ENCODE data around the gene GDF11. TPM values are rescaled to one million over a fixed set of nuclear protein-coding genes. Genes with fewer than 3 reads are reported as not detected.
A peak's percentile ranks its signal among the peaks of the same experiment; 100 is the strongest.

The GDF11 gene
- polyA plus RNA-seq, 3 donors, result 19.9 to 21.4 (median 20.6) TPM

DNA sequence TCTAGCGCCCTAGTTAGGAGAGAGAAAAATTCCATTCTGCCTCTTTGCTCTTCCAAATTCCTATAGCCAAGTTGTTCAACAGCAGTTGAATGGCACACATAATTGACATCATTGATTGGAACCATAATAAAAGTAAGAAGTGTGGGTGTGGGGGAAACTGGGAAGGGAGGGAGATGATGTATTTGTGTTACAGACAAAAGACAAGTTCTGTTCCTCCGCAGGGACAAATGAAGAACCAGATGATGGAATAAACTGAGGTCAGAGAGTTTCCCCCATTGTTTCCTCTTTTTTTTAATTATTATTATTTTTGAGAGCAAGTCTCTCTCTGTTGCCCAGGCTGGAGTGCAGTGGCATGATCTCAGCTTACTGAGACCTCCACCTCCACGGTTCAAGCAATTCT, 34.9 kb downstream of the GDF11 start:
- no peak for DNase-seq (ENCODE audit: low read depth in 3 of 3, low spot score in 2 of 3)

GRCh38 chr12:55780685-55781084, 37.8 kb downstream of the GDF11 start:
- no peak for DNase-seq (ENCODE audit: low read depth in 3 of 3, low spot score in 2 of 3)

- DNase-seq (ENCODE audit: low read depth in 3 of 3, low spot score in 2 of 3), result no peak
These were observed 45.6 kb downstream of the GDF11 start for GRCh38 chr12:55788546-55788945.

GRCh38 chr12:55789171-55789570, 46.2 kb downstream of the GDF11 start:
- DNase-seq (ENCODE audit: low read depth in 3 of 3, low spot score in 2 of 3), result no peak

GRCh38 chr12:55789893-55790292, 47.0 kb downstream of the GDF11 start:
- no peak for DNase-seq (ENCODE audit: low read depth in 3 of 3, low spot score in 2 of 3)

DNA sequence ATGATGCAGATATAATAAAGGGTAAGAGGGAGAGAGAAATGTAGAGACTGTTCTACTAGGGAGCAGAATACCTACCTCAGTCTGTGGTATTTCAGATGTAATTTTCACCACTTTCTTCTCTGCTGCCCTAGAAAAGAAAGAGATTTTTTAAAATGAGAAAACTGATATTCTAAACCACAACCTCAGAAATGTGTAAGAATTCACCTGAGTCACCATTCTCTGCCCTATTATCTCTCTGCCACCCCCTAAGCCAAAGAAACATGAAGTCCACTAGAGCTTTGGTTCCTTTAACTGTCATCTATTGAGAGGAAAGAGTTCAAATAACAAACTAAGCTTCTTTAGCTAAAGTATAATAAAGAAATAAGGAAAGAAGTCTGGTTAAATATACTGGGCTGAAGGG, 53.0 kb downstream of the GDF11 start:
- DNase-seq (ENCODE audit: low read depth in 3 of 3, low spot score in 2 of 3), result no peak

DNA sequence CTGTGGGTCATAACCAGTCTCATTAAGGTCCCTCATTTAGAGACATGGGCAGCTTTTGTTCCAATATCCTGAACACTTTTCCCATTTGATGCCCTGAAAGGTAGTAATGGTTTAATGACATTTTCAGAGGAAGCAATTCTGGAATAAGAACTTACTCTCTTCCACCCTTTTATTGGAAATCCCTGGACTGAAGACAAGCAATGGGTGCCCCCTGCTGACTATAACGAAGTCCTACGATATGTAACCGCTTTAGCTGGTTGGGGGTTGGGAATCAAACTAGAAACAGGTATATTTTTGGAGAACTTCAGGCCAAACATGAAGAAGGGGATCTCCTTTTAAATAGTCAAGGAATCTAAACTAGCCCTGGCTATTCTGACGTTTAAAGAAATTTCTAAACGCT, 54.1 kb downstream of the GDF11 start:
- peak in 2 of 3 donors; percentile 41 to 51 for DNase-seq (ENCODE audit: low read depth in 3 of 3, low spot score in 2 of 3)

DNA sequence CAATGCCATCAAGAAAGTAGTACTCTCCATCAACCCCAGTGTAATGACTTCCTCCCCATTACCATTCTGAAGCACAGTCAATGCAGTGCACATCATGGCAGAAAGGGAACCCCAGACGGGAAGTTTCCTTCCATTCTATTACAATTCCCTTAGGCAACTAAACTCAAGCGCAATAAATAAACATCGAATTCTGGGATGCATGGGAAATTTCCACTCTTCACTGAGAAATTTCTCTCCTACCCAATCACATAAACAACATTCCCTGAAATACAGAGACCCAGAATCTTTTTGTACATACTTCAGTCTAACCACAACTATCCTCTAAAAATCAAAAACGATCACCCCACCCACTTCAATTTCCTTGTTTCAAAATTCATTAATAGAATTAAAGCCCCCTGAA, 54.6 kb downstream of the GDF11 start:
- no peak for DNase-seq (ENCODE audit: low read depth in 3 of 3, low spot score in 2 of 3)

Other genes with a start within 250 kb of the GDF11 start
- gene OR6C4, start 193.5 kb upstream of the GDF11 start, polyA plus RNA-seq (ENCODE audit: insufficient read length in 3 of 3), result not detected
- not detected for gene OR2AP1, start 170.7 kb upstream of the GDF11 start, polyA plus RNA-seq (ENCODE audit: insufficient read length in 3 of 3)
- gene OR10P1, start 106.2 kb upstream of the GDF11 start, polyA plus RNA-seq (ENCODE audit: insufficient read length in 3 of 3), result not detected
- gene ITGA7, start 35.2 kb upstream of the GDF11 start, polyA plus RNA-seq (ENCODE audit: insufficient read length in 3 of 3), result 10 to 100 TPM; 22.3 to 27.7 (median 22.5) TPM
- gene BLOC1S1, start 27.1 kb upstream of the GDF11 start, polyA plus RNA-seq (ENCODE audit: insufficient read length in 3 of 3), result 100 to 1,000 TPM; 114 to 135 (median 133) TPM
- gene RDH5, start 22.7 kb upstream of the GDF11 start, polyA plus RNA-seq (ENCODE audit: insufficient read length in 3 of 3), result 10 to 100 TPM; 18.2 to 22.8 (median 19.2) TPM
- 100 to 1,000 TPM; 674 to 749 (median 723) TPM for gene CD63, start 14.1 kb upstream of the GDF11 start, polyA plus RNA-seq (ENCODE audit: insufficient read length in 3 of 3)
- 100 to 1,000 TPM; 131 to 167 (median 158) TPM for gene SARNP, start 74.6 kb downstream of the GDF11 start, polyA plus RNA-seq (ENCODE audit: insufficient read length in 3 of 3)
- gene ORMDL2, start 74.9 kb downstream of the GDF11 start, polyA plus RNA-seq (ENCODE audit: insufficient read length in 3 of 3), result 10 to 100 TPM; 32.4 to 43.5 (median 43.3) TPM
- gene DNAJC14, start 86.5 kb downstream of the GDF11 start, polyA plus RNA-seq (ENCODE audit: insufficient read length in 3 of 3), result 10 to 100 TPM; 45.3 to 49.6 (median 46.6) TPM
- under 1 TPM; 0.47 to 0.93 (median 0.52) TPM for gene MMP19, start 99.8 kb downstream of the GDF11 start, polyA plus RNA-seq (ENCODE audit: insufficient read length in 3 of 3)
- 10 to 100 TPM; 35.6 to 37.5 (median 36.3) TPM for gene PYM1, start 184.8 kb downstream of the GDF11 start, polyA plus RNA-seq (ENCODE audit: insufficient read length in 3 of 3)
- gene DGKA, start 188.0 kb downstream of the GDF11 start, polyA plus RNA-seq (ENCODE audit: insufficient read length in 3 of 3), result 10 to 100 TPM; 17.2 to 17.8 (median 17.7) TPM
- gene PMEL, start 222.9 kb downstream of the GDF11 start, polyA plus RNA-seq (ENCODE audit: insufficient read length in 3 of 3), result 1 to 10 TPM; 3.0 to 3.9 (median 3.8) TPM
- 10 to 100 TPM; 56.8 to 58.8 (median 58.6) TPM for gene CDK2, start 223.7 kb downstream of the GDF11 start, polyA plus RNA-seq (ENCODE audit: insufficient read length in 3 of 3)
- 100 to 1,000 TPM; 160 to 162 (median 161) TPM for gene RAB5B, start 231.0 kb downstream of the GDF11 start, polyA plus RNA-seq (ENCODE audit: insufficient read length in 3 of 3)

Measured in right renal cortex interstitium (tissue), 3 donors.